ENCODE results near the gene SMARCA1.

DNA sequence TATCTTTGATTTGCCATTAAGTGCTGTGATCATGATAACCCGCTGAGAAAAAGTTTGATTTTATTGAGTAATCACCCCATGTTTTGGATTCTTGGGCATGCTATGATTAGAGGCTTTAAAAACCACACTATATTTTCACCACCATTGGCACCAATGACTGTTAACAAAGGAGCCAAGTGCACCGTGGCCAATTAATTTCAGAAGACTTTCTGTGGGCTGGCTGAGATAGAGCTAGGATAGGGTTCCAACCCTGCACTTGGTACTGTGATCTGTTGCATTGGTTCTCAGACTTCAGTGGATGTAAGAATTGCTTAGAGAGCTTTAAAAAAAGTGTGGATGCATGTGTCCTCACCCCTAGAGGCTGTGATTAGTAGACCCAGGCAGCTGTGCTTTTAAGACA is 49.1 kb upstream of the SMARCA1 start:
- TF ChIP-seq POLR2A (IDR thresholded peaks at IDR 0.05): no peak
- TF ChIP-seq, protein P1, sequence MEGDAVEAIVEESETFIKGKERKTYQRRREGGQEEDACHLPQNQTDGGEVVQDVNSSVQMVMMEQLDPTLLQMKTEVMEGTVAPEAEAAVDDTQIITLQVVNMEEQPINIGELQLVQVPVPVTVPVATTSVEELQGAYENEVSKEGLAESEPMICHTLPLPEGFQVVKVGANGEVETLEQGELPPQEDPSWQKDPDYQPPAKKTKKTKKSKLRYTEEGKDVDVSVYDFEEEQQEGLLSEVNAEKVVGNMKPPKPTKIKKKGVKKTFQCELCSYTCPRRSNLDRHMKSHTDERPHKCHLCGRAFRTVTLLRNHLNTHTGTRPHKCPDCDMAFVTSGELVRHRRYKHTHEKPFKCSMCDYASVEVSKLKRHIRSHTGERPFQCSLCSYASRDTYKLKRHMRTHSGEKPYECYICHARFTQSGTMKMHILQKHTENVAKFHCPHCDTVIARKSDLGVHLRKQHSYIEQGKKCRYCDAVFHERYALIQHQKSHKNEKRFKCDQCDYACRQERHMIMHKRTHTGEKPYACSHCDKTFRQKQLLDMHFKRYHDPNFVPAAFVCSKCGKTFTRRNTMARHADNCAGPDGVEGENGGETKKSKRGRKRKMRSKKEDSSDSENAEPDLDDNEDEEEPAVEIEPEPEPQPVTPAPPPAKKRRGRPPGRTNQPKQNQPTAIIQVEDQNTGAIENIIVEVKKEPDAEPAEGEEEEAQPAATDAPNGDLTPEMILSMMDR (IDR thresholded peaks at IDR 0.05): no peak
